Kidney capillary endothelial cell (primary cell): ENCODE measurements around the gene MTG2.

ENCODE experiments used
- DNase-seq: peaks from one replicate; pipeline ENCODE4 v3.0.0-alpha.2; 2018; ENCODE audit warnings: low spot score

Gene MTG2

GRCh38 chr20:62219992-62220665, 37.3 kb downstream of the MTG2 start, which contains the start of gene HRH3:
Gene HRH3 (minus strand): TSS chr20:62220278. CDS start chr20:62219970, 308 bp downstream.
- DNase-seq, result no peak

GRCh38 chr20:62220666-62221568, 38.1 kb downstream of the MTG2 start:
- DNase-seq, result no peak

- no peak for DNase-seq
Observed at GRCh38 chr20:62222266-62222850, 39.5 kb downstream of the MTG2 start.

GRCh38 chr20:62222972-62223371, 40.1 kb downstream of the MTG2 start:
- DNase-seq, result no peak

- no peak for DNase-seq
Observed at GRCh38 chr20:62223571-62223970, 40.7 kb downstream of the MTG2 start.

- no peak for DNase-seq
Observed at GRCh38 chr20:62224113-62224855, 41.5 kb downstream of the MTG2 start.

- no peak for DNase-seq
Observed at GRCh38 chr20:62225026-62225425, 42.2 kb downstream of the MTG2 start.

GRCh38 chr20:62225820-62226635, 43.2 kb downstream of the MTG2 start:
- DNase-seq, result no peak

- no peak for DNase-seq
Observed at GRCh38 chr20:62226707-62227590, 44.1 kb downstream of the MTG2 start.

- no peak for DNase-seq
Observed at GRCh38 chr20:62227591-62227976, 44.8 kb downstream of the MTG2 start.

- DNase-seq, result no peak
Observed at GRCh38 chr20:62227977-62228958, 45.4 kb downstream of the MTG2 start.

- no peak for DNase-seq
Observed at GRCh38 chr20:62228982-62229545, 46.2 kb downstream of the MTG2 start.

GRCh38 chr20:62229667-62230066, 46.8 kb downstream of the MTG2 start:
- DNase-seq, result no peak

GRCh38 chr20:62230276-62230675, 47.4 kb downstream of the MTG2 start:
- no peak for DNase-seq

- no peak for DNase-seq
Observed at GRCh38 chr20:62230696-62231095, 47.9 kb downstream of the MTG2 start.

- DNase-seq, result no peak
Observed at GRCh38 chr20:62231292-62231691, 48.5 kb downstream of the MTG2 start.

GRCh38 chr20:62232194-62232593, 49.4 kb downstream of the MTG2 start:
- no peak for DNase-seq

- no peak for DNase-seq
Observed at GRCh38 chr20:62232770-62233645, 50.2 kb downstream of the MTG2 start.
